GM15510 (cell line): ENCODE measurements around the gene MYL9.

Experiments used
- POLR2A ChIP-seq: IDR thresholded peaks from 3 replicates; pipeline ENCODE4 v1.6.1; 2011; ENCODE audit warnings: borderline replicate concordance; ENCODE audit not compliant: insufficient read length; ENCODE audit errors: extremely low read depth

The MYL9 gene

GRCh38 chr20:36541768-36542488 lies 609 bp downstream of the MYL9 start:
- no peak for TF ChIP-seq POLR2A

GRCh38 chr20:36542516-36543183 lies 1.3 kb downstream of the MYL9 start:
- no peak for TF ChIP-seq POLR2A

GRCh38 chr20:36543184-36544133 lies 2.1 kb downstream of the MYL9 start:
- TF ChIP-seq POLR2A = no peak

DNA sequence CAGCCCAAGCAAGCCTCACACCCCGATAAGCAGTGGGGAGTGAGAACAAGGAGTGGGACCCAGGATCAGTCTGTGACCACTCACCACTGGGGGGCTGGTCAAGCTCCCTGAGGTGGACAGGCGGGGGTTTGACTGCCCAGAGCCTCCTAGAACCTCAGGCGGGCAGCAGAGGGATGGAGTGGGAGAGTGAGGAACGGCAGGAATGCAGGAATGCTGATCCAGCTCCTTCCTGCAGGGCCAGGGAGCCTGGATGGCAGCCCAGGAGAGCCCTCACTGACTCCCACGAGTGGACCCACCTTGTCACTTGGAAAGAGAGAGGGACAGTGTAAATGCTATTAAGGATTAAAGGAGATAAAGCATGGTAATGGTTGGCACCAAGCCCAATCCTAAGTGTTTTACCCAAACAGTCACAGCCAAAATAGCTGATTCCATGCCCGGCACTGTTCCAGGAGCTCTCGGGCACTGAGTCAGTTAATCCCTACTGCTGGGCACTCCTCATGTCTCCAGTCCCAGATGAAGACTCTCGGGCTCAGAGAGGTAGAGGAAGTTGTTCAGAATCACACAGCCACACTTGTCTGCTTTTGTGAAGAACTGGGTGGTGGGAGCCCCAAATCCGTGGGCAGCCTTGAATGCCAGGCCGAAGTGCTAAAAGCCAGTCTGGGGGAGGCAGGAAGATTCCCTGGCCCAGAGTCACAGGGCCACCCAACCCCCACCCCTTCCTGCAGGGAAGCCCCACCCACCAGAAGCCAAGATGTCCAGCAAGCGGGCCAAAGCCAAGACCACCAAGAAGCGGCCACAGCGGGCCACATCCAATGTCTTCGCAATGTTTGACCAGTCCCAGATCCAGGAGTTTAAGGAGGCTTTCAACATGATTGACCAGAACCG lies 3.1 kb downstream of the MYL9 start:
- no peak for TF ChIP-seq POLR2A

- no peak for TF ChIP-seq POLR2A
Observed at GRCh38 chr20:36546111-36546736, 4.9 kb downstream of the MYL9 start.

- no peak for TF ChIP-seq POLR2A
Observed at GRCh38 chr20:36547186-36548005, 6.1 kb downstream of the MYL9 start.

GRCh38 chr20:36548006-36548315 lies 6.6 kb downstream of the MYL9 start:
- no peak for TF ChIP-seq POLR2A

DNA sequence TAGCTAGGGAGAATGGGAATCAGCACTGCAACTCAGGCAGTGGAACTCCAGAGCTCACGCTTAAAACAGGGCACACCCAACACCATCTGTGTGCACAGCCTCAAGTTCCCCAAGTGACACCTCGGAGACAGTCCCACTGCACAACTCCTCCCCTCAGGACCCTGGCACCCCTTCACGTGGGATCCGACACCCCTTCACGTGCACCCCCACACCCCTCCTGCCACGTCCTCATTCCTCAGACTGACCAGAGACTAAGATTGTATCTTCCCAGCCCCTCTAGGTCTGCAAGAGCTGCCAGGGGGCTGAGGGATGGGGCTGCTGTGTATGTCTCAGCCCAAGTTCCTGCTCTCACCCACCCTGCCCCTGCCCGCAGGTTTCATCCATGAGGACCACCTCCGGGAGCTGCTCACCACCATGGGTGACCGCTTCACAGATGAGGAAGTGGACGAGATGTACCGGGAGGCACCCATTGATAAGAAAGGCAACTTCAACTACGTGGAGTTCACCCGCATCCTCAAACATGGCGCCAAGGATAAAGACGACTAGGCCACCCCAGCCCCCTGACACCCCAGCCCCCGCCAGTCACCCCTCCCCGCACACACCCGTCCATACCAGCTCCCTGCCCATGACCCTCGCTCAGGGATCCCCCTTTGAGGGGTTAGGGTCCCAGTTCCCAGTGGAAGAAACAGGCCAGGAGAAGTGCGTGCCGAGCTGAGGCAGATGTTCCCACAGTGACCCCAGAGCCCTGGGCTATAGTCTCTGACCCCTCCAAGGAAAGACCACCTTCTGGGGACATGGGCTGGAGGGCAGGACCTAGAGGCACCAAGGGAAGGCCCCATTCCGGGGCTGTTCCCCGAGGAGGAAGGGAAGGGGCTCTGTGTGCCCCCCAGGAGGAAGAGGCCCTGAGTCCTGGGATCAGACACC lies 7.6 kb downstream of the MYL9 start:
- no peak for TF ChIP-seq POLR2A

GRCh38 chr20:36549628-36549941 lies 8.3 kb downstream of the MYL9 start:
- no peak for TF ChIP-seq POLR2A

GRCh38 chr20:36549942-36550789 lies 8.8 kb downstream of the MYL9 start:
- no peak for TF ChIP-seq POLR2A

GRCh38 chr20:36550790-36551299 lies 9.5 kb downstream of the MYL9 start:
- TF ChIP-seq POLR2A = no peak
